BJ (cell line): Measurements from ENCODE around the gene SEC31B. TPM values are rescaled to one million over a fixed set of nuclear protein-coding genes. Genes with fewer than 3 reads are reported as not detected.
A peak's percentile ranks its signal among the peaks of the same experiment; 100 is the strongest.

Experiments
- CTCF ChIA-PET: fragments of 350-600 bp; formaldehyde crosslinking; extraction: SDS; loops from one replicate; lab custom pipeline; 2021; ENCODE audit warnings: antibody characterized with exemption, inconsistent platforms; lab: Yijun Ruan, JAX
- POLR2A ChIA-PET: fragments of 300-600 bp; sonication (Branson Sonifier 250); formaldehyde crosslinking; extraction: SDS; loops from one replicate; lab custom pipeline; 2021; ENCODE audit warnings: antibody characterized with exemption; lab: Charles Lee
- DNase-seq: peaks from one replicate; pipeline ENCODE4 v3.0.0-alpha.2; 2011; ENCODE audit warnings: low read depth
- H3K27me3 ChIP-seq: 2 replicates; pipeline ENCODE4 v1.6.0; 2011; ENCODE audit warnings: low read length; ENCODE audit not compliant: control insufficient read depth, insufficient read depth
- H3K36me3 ChIP-seq: 2 replicates; pipeline ENCODE4 v1.5.1; 2011; ENCODE audit warnings: low read length; ENCODE audit not compliant: control insufficient read depth, insufficient read depth
- H3K4me3 ChIP-seq: 2 replicates; pipeline ENCODE4 v1.5.1; 2011; ENCODE audit warnings: low read depth, mild to moderate bottlenecking, control low read depth, low read length
- polyA plus RNA-seq: library from polyadenylated mRNA; depleted of rRNA; stranded (reverse); fragments of >200 nt; gene quantifications from 2 replicates; pipeline ENCODE4 v1.2.3, GENCODE V29; 2011
- TF ChIP-seq, protein P1 (sequence below): IDR thresholded peaks from 2 replicates; pipeline ENCODE4 v1.5.1; 2011; ENCODE audit warnings: low read depth, mild to moderate bottlenecking, control low read depth, inconsistent platforms, low read length, moderate library complexity; ENCODE audit not compliant: insufficient read depth

Gene SEC31B
- polyA plus RNA-seq, 1 experiment: 8.3 TPM

DNA sequence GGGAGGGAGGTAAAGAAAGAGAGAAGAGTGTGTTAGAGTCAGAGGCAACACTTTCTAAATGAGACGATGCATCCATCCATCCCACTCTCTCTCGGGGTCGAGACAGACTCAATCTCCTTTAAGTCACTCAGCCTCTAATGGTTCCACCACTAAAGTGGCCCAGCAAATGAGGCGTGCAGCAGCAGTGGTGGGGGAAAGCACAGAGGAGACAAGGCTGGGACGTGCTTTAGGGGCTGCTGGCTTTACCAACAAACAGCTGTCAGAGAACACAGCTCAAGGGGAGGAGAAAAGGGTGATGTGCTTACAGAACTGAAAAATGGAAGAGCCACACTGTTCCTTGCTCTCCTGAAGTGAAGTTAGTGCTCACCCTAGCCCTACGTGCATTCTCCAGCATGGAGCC is 4.5 kb upstream of the SEC31B start:
- CTCF ChIA-PET: interaction anchor here (0.6 to 2.9 kb wide), 7 partner anchors 9 to 620 kb away, joined by 3 to 11 read pairs (median 4); no protein-coding TSS in a partner anchor
- POLR2A ChIA-PET: no interaction called here
- TF ChIP-seq, protein P1, sequence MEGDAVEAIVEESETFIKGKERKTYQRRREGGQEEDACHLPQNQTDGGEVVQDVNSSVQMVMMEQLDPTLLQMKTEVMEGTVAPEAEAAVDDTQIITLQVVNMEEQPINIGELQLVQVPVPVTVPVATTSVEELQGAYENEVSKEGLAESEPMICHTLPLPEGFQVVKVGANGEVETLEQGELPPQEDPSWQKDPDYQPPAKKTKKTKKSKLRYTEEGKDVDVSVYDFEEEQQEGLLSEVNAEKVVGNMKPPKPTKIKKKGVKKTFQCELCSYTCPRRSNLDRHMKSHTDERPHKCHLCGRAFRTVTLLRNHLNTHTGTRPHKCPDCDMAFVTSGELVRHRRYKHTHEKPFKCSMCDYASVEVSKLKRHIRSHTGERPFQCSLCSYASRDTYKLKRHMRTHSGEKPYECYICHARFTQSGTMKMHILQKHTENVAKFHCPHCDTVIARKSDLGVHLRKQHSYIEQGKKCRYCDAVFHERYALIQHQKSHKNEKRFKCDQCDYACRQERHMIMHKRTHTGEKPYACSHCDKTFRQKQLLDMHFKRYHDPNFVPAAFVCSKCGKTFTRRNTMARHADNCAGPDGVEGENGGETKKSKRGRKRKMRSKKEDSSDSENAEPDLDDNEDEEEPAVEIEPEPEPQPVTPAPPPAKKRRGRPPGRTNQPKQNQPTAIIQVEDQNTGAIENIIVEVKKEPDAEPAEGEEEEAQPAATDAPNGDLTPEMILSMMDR: no peak

DNA sequence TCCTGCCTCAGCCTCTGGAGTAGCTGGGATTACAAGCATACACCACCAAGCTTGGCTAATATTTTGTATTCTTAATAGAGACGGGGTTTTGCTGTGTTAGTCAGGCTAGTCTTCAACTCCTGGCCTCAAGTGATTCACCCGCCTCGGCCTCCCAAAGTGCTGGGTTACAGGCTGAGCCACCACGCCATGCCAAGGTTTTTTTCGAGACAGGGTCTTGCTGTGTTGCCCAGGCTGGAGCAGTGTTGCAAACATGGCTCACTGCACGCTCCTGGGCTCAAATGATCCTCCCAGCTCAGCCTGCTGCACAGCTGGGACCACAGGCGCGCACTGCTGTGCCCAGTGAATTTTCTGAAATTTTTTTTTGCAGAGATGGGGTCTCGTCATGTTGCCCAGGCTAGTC is 3.3 kb upstream of the SEC31B start:
- POLR2A ChIA-PET: no interaction called here
- DNase-seq: no peak

More for the DNA sequence above, 4.5 kb upstream of the SEC31B start:
- H3K4me3 ChIP-seq: no peak overlapping the region
- DNase-seq: no peak
- H3K27me3 ChIP-seq: no peaks in the 10 kb centered on the region
- peaks cover 18% of the 10 kb centered on the region for H3K36me3 ChIP-seq

DNA sequence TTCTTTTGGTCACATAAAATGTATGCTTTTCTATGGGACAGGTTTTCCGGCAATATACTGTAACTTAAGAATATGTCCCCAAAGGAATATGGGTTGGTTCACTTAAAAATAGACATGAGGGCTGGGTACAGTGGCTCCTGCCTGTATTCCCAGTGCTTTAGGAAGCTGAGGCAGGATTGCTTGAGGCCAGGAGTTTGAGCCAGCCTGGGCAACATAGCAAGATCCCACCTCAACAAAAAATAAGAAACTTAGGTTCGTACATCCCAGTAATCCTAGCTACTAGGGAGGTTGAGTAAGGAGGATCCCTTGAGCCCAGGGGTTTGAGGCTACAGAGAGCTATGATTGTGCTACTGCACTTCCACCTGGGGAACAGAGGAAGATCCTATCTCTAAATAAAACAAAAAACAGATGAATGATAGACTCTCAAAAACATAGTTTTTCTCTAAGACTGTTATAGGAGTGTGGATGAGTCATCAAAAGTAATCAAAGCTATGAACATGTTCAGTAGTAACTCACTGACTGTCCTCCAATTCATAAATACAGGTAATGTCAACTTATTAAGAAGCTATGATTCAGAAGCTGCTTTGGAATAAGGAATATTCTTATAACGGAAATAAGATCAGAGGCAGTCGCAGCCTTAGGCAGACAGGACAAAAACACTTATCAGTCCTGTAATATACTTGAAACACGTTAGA is 2.6 kb upstream of the SEC31B start:
- no peak overlapping the region for H3K4me3 ChIP-seq
- TF ChIP-seq, protein P1: no peak
- POLR2A ChIA-PET: no interaction called here
- H3K36me3 ChIP-seq: peaks cover 18% of the 10 kb centered on the region
- H3K27me3 ChIP-seq: no peaks in the 10 kb centered on the region
- DNase-seq: no peak
- CTCF ChIA-PET: interaction anchor here (0.6 to 3.6 kb wide), 8 partner anchors 11 to 675 kb away, joined by 3 to 16 read pairs (median 4); partner anchors contain the start of gene HIF1AN

More for the DNA sequence above, 3.3 kb upstream of the SEC31B start:
- TF ChIP-seq, protein P1: no peak
- H3K27me3 ChIP-seq: no peaks in the 10 kb centered on the region
- CTCF ChIA-PET: interaction anchor here (0.7 to 3.6 kb wide), 6 partner anchors 9 to 356 kb away, joined by 3 to 16 read pairs (median 8); partner anchors contain the start of gene HIF1AN
- peaks cover 18% of the 10 kb centered on the region for H3K36me3 ChIP-seq
- H3K4me3 ChIP-seq: no peak overlapping the region

DNA sequence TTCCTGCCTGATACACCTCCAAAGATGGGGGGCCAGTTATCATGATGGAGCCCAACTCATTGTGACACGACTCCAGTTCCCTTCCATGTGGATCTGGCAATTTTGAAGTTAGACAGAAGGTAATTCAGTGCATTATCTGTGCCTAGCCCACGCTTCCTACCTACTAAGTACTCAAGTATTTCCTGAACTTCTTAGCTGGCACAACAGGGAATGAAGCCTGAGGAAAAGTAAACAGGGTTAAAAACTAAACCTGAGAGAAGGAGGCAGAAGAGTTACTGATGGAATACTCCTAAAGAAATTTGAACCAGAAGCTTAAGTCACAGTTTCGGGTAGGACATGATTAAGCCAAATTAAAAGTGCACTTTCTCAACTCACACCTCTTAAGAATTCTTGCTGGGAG is 1.1 kb upstream of the SEC31B start:
- CTCF ChIA-PET: interaction anchor here (0.5 to 4.0 kb wide), 10 partner anchors 9 to 358 kb away, joined by 3 to 54 read pairs (median 5); partner anchors contain the start of genes HIF1AN and NDUFB8
- Histone ChIP-seq H3K4me3 (no peak overlapping the region), H3K36me3 (peaks cover 8% of the 10 kb centered on the region), H3K27me3 (no peaks in the 10 kb centered on the region)
- no peak for DNase-seq
- POLR2A ChIA-PET: interaction anchor here (0.6 kb wide), 2 partner anchors 9 to 16 kb away, joined by 4 to 11 read pairs; no protein-coding TSS in a partner anchor
- TF ChIP-seq, protein P1: no peak

DNA sequence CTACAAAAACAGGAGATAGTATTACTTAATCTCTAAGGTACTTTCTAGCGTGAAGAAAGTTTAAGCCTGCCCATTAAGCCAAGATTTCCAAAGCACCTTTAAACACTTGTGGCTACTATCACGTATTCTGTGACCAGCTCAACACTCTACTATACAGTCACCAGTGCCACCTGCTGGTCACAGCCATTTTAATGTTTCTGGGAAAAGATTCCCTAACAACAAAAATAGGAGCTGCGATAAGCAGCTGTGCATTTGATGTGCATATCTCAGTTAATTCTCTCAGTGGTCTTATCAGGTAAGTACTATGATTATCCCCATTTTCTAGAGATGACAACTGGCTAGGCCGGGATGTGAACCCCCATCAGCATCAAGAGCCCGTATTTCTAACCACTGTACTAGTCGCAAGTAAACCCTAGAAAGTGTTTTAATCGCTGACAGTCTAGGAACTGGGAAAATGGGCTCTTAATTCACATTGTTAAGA is 860 bp downstream of the SEC31B start:
- POLR2A ChIA-PET: no interaction called here
- H3K27me3 ChIP-seq: no peaks in the 10 kb centered on the region
- TF ChIP-seq, protein P1: peak; percentile 73
- DNase-seq: no peak
- CTCF ChIA-PET: interaction anchor here (0.6 to 30.3 kb wide), 30 partner anchors 9 to 483 kb away, joined by 3 to 386 read pairs (median 4); partner anchors contain the start of genes HIF1AN, PKD2L1 and SCD
- H3K36me3 ChIP-seq: no peaks in the 10 kb centered on the region
- no peak overlapping the region for H3K4me3 ChIP-seq
